Glutamatergic neuron (in vitro differentiated cells): ENCODE data around the gene MRTFB. TPM values are rescaled to one million over a fixed set of nuclear protein-coding genes. Genes with fewer than 3 reads are reported as not detected.

Source experiments
- DNase-seq: peaks from one replicate; pipeline ENCODE4 v3.0.0; 2022
- H3K27ac Mint-ChIP-seq: one replicate; pipeline ENCODE4 v1.8.0; 2020; ENCODE audit warnings: mild to moderate bottlenecking, mixed read lengths, inconsistent platforms; ENCODE audit not compliant: unreplicated experiment
- H3K27me3 Mint-ChIP-seq: one replicate; pipeline ENCODE4 v1.8.0; 2020; ENCODE audit warnings: mild to moderate bottlenecking, moderate library complexity, mixed read lengths, inconsistent platforms; ENCODE audit not compliant: unreplicated experiment
- H3K36me3 Mint-ChIP-seq: one replicate; pipeline ENCODE4 v1.8.0; 2020; ENCODE audit warnings: mild to moderate bottlenecking, mixed read lengths, inconsistent platforms; ENCODE audit not compliant: unreplicated experiment
- H3K4me1 Mint-ChIP-seq: one replicate; pipeline ENCODE4 v1.8.0; 2020; ENCODE audit warnings: mild to moderate bottlenecking, low read depth, mixed read lengths, inconsistent platforms; ENCODE audit not compliant: unreplicated experiment
- H3K4me3 Mint-ChIP-seq: one replicate; pipeline ENCODE4 v1.8.0; 2020; ENCODE audit warnings: mild to moderate bottlenecking, mixed read lengths, inconsistent platforms; ENCODE audit not compliant: unreplicated experiment
- H3K9me3 Mint-ChIP-seq: one replicate; pipeline ENCODE4 v1.8.0; 2020; ENCODE audit warnings: mild to moderate bottlenecking, moderate library complexity, mixed read lengths, inconsistent platforms; ENCODE audit not compliant: unreplicated experiment
- total RNA-seq: library from RNA; stranded (reverse); fragmentation: NEBNext Ultra II Directional; extraction: Animal tissue kit (Norgen Biotek cat#: 25700); gene quantifications from one replicate; pipeline ENCODE4 v1.2.1, GENCODE V29; 2021; ENCODE audit not compliant: unreplicated experiment
- TF ChIP-seq, protein P1 (sequence below): fragments of 200-600 bp; sonication (generic); IDR thresholded peaks from one replicate; pipeline ENCODE4 v1.5.0; 2021; ENCODE audit not compliant: partially characterized antibody, unreplicated experiment

Gene MRTFB
- total RNA-seq, 1 donor from 2014 or later: 29.6 TPM

DNA sequence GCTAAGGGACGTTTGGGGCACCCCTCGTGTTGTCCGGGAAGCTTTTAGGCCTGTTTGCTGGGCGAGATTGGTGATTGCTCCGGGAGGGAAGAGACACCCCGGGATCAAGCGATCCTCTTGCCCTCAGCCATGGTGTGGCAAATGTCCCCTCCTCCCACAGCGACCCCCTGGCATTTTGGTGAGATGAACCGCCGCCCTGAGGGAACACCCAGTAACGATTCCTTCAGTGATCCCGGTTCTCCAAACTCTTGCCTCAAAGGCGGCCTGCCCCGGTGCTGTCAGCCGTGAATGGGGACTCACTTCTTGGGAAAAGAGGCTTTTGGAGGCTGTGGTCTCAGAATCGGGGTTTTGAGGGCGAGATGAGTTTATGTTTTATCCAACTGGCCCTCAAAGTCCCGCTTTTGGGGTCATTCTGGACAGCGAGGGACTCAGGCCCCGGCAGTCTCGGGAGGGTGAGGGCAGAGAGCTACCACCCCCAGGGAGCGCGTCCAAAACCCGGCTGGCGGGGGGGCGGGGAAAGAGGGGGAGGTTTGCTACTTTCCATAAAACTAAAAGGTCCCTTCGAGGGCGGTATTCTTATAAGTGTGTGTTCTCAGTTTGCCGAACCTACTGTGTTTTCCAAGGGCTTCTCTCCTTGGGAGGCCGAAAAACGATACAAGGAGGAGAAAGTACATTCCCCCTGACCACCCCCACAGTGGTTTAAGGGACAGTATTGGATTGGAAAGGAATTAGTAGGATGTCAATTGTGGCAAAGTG, 232.7 kb downstream of the MRTFB start:
- H3K27me3 Mint-ChIP-seq: peaks cover 11% of the 10 kb centered on the region
- TF ChIP-seq, protein P1, sequence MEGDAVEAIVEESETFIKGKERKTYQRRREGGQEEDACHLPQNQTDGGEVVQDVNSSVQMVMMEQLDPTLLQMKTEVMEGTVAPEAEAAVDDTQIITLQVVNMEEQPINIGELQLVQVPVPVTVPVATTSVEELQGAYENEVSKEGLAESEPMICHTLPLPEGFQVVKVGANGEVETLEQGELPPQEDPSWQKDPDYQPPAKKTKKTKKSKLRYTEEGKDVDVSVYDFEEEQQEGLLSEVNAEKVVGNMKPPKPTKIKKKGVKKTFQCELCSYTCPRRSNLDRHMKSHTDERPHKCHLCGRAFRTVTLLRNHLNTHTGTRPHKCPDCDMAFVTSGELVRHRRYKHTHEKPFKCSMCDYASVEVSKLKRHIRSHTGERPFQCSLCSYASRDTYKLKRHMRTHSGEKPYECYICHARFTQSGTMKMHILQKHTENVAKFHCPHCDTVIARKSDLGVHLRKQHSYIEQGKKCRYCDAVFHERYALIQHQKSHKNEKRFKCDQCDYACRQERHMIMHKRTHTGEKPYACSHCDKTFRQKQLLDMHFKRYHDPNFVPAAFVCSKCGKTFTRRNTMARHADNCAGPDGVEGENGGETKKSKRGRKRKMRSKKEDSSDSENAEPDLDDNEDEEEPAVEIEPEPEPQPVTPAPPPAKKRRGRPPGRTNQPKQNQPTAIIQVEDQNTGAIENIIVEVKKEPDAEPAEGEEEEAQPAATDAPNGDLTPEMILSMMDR: no peak
- peaks cover 7% of the 10 kb centered on the region for H3K4me1 Mint-ChIP-seq
- DNase-seq: no peak
- H3K27ac Mint-ChIP-seq: no peak overlapping the region
- no peaks in the 10 kb centered on the region for H3K36me3 Mint-ChIP-seq
- H3K9me3 Mint-ChIP-seq: peaks cover 5% of the 10 kb centered on the region
- H3K4me3 Mint-ChIP-seq: peak overlapping the region; percentile 78

DNA sequence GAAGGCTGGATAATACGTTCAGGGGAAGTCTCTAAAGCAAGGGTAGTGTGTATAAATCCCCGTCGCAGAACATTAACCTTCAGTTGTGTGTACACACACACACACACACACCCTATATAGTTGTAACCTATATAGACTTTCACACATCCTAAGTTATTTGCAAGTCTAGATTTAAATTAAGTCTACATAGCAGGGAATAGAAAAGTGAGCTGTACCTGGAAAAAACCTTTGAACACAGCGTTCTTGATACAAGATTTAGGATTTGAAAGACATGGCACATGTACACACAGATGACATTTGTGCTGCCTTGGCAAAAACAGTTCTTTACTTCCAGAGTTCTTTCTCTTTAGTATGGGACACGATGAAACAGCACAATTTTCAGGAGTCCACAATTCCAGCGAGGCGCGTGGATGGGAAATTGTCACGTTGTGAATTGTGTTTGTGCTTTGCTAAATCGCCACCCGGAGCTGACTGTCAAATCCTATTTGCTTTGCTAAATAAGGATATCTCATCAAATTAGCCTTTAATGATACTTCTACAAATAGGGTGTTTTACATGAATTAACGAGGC, 233.9 kb downstream of the MRTFB start:
- DNase-seq: no peak
- Mint-ChIP-seq H3K27me3 (peaks cover 12% of the 10 kb centered on the region), H3K27ac (no peak overlapping the region), H3K4me3 (no peak overlapping the region), H3K9me3 (peaks cover 5% of the 10 kb centered on the region), H3K36me3 (no peaks in the 10 kb centered on the region), H3K4me1 (peaks cover 15% of the 10 kb centered on the region)
- TF ChIP-seq, protein P1: no peak

DNA sequence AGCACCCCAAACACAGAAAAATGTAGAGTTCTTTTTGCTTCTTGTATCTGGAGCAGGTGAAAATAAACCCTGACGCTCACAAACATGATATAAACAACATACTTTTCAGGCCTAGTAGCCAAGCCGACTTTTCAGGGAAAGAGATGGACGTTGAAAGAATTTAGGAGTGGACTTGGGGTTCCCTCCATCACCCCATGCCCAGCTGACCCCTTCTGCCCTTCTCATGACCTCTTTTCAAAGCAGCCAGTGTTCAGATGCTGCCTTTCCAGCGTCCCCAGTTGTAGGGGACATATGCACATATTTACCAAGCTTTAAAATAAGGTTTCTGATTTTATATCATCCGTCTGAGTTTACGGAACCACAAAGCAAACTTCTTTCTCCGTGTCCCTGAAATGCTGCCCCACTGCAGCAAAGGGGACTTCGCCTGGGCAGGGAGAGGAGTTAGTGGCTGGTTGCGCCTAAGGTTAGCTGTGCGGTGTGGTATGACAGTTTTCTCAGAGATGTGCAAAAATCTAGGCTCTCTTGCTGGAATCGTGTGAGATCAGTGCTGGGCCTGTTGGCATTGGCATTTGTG, 235.5 kb downstream of the MRTFB start:
- no peaks in the 10 kb centered on the region for H3K36me3 Mint-ChIP-seq
- no peak overlapping the region for H3K27ac Mint-ChIP-seq
- TF ChIP-seq, protein P1: no peak
- H3K27me3 Mint-ChIP-seq: peaks cover 4% of the 10 kb centered on the region
- no peak for DNase-seq
- H3K4me1 Mint-ChIP-seq: peaks cover 17% of the 10 kb centered on the region
- no peak overlapping the region for H3K4me3 Mint-ChIP-seq
- H3K9me3 Mint-ChIP-seq: no peaks in the 10 kb centered on the region

DNA sequence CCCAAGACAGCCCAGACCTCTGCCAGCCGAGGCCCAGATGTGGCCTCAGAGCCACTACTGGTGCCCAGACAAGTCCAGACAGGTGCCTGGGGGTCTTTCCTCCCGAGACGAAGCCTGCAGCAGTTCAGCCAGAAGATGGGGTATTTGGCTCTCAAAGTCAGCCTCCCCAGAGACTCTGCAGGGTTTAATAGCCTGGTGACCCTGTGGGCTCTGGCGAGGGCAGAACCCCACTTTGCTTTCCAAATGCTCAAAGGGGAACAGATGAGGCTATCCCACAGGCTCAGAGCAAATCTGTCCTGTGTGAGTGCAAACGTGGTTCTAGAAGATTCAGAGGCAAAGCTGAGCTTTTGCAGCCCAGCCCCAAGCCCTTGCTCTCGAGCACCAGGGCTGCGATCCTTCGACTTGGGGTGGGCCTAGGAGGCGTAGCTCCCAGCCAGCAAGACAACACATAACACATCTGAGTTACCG, 236.0 kb downstream of the MRTFB start:
- TF ChIP-seq, protein P1: no peak
- Mint-ChIP-seq H3K27ac (no peak overlapping the region), H3K4me3 (no peak overlapping the region), H3K9me3 (no peaks in the 10 kb centered on the region), H3K4me1 (peaks cover 17% of the 10 kb centered on the region), H3K27me3 (peaks cover 4% of the 10 kb centered on the region), H3K36me3 (no peaks in the 10 kb centered on the region)
- no peak for DNase-seq
